Neural progenitor cell (in vitro differentiated cells): ENCODE measurements around the gene UBQLN3. TPM values are rescaled to one million over a fixed set of nuclear protein-coding genes. Genes with fewer than 3 reads are reported as not detected.

Experiments used
- DNase-seq: peaks from one replicate; pipeline ENCODE4 v3.0.0-alpha.2; 2016; ENCODE audit warnings: low spot score
- H2AFZ ChIP-seq: fragments of 200-600 bp; sonication (generic); replicated peaks from 2 replicates; pipeline ENCODE4 v1.6.1; 2016; ENCODE audit warnings: antibody characterized with exemption
- H3F3A ChIP-seq: fragments of 200-600 bp; sonication (generic); 2 replicates; pipeline ENCODE4 v1.6.1; 2016; ENCODE audit warnings: antibody characterized with exemption, low read depth
- H3K27ac ChIP-seq: fragments of 200-600 bp; sonication (generic); 2 replicates; pipeline ENCODE4 v1.5.1; 2016; ENCODE audit warnings: mild to moderate bottlenecking
- H3K27me3 ChIP-seq: fragments of 200-600 bp; sonication (generic); 2 replicates; pipeline ENCODE4 v1.6.1; 2016; ENCODE audit warnings: mild to moderate bottlenecking, moderate library complexity
- H3K36me3 ChIP-seq: fragments of 200-600 bp; sonication (generic); 2 replicates; pipeline ENCODE4 v1.5.1; 2016
- H3K4me1 ChIP-seq: fragments of 200-600 bp; sonication (generic); 2 replicates; pipeline ENCODE4 v1.6.1; 2016; ENCODE audit warnings: mixed run types
- H3K4me2 ChIP-seq: fragments of 200-600 bp; sonication (generic); 2 replicates; pipeline ENCODE4 v1.6.1; 2016
- H3K4me3 ChIP-seq: fragments of 200-600 bp; sonication (generic); 2 replicates; pipeline ENCODE4 v1.5.1; 2016
- H3K79me2 ChIP-seq: fragments of 200-600 bp; sonication (generic); 2 replicates; pipeline ENCODE4 v1.6.1; 2016; ENCODE audit warnings: low read depth
- H3K9ac ChIP-seq: fragments of 200-600 bp; sonication (generic); 2 replicates; pipeline ENCODE4 v1.6.1; 2016
- H3K9me3 ChIP-seq: fragments of 200-600 bp; sonication (generic); 2 replicates; pipeline ENCODE4 v1.5.1; 2016; ENCODE audit warnings: low read depth
- H4K20me1 ChIP-seq: fragments of 200-600 bp; sonication (generic); 2 replicates; pipeline ENCODE4 v1.6.1; 2016; ENCODE audit warnings: low read depth
- H3K27ac Mint-ChIP-seq: 3 replicates; pipeline ENCODE4 v1.8.0; 2021; ENCODE audit warnings: mixed read lengths
- H3K27me3 Mint-ChIP-seq: 2 replicates; pipeline ENCODE4 v1.8.0; 2022; ENCODE audit warnings: low read depth, mild to moderate bottlenecking, inconsistent platforms, moderate library complexity, mixed read lengths; ENCODE audit not compliant: insufficient read depth
- H3K36me3 Mint-ChIP-seq: 3 replicates; pipeline ENCODE4 v1.8.0; 2021; ENCODE audit warnings: mixed read lengths
- H3K4me1 Mint-ChIP-seq: 3 replicates; pipeline ENCODE4 v1.8.0; 2021; ENCODE audit warnings: mixed read lengths
- H3K4me3 Mint-ChIP-seq: 3 replicates; pipeline ENCODE4 v1.8.0; 2021; ENCODE audit warnings: mild to moderate bottlenecking, moderate library complexity, mixed read lengths
- H3K9me3 Mint-ChIP-seq: 3 replicates; pipeline ENCODE4 v1.8.0; 2020; ENCODE audit warnings: mixed read lengths
- CTCF ChIP-seq: fragments of 200-600 bp; sonication (generic); IDR thresholded peaks from 2 replicates; pipeline ENCODE4 v1.5.1; 2017; ENCODE audit warnings: antibody characterized with exemption, mild to moderate bottlenecking
- EZH2 ChIP-seq: fragments of 200-600 bp; sonication (generic); IDR thresholded peaks from 2 replicates; pipeline ENCODE4 v1.6.1; 2017; ENCODE audit warnings: antibody characterized with exemption, mild to moderate bottlenecking, moderate library complexity
- EZH2phosphoT487 ChIP-seq: fragments of 200-600 bp; sonication (generic); IDR thresholded peaks from 2 replicates; pipeline ENCODE4 v1.6.1; 2017; ENCODE audit warnings: antibody characterized with exemption
- total RNA-seq: library from RNA; depleted of rRNA; stranded (reverse); fragments of >200 nt; gene quantifications from 2 replicates; pipeline ENCODE4 v1.2.3, GENCODE V29; 2015; ENCODE audit warnings: low replicate concordance

UBQLN3 gene
- total RNA-seq, 1 donor from 2014 or later = 0.39 TPM

- Mint-ChIP-seq H3K4me3 (no peak overlapping the region), H3K4me1 (no peaks in the 10 kb centered on the region), H3K27me3 (peaks cover 4% of the 10 kb centered on the region), H3K27ac (no peak overlapping the region), H3K36me3 (no peaks in the 10 kb centered on the region), H3K9me3 (no peaks in the 10 kb centered on the region)
- no peaks in the 10 kb centered on the region for H3K9me3 ChIP-seq
- no peak overlapping the region for H3K4me3 ChIP-seq
- H3F3A ChIP-seq = no peaks in the 10 kb centered on the region
- no peak overlapping the region for H3K9ac ChIP-seq
- no peaks in the 10 kb centered on the region for H3K79me2 ChIP-seq
- no peaks in the 10 kb centered on the region for H3K27me3 ChIP-seq
- no peak overlapping the region for H3K4me2 ChIP-seq
- H2AFZ ChIP-seq = no peak overlapping the region
- H3K4me1 ChIP-seq = no peaks in the 10 kb centered on the region
- H3K36me3 ChIP-seq = no peaks in the 10 kb centered on the region
- TF ChIP-seq EZH2 = no peak
- TF ChIP-seq EZH2phosphoT487 = no peak
- TF ChIP-seq CTCF = no peak
- DNase-seq = no peak
- H3K27ac ChIP-seq = no peak overlapping the region
- no peaks in the 10 kb centered on the region for H4K20me1 ChIP-seq
Observed at GRCh38 chr11:5507177-5507932, 2.4 kb downstream of the UBQLN3 start.

GRCh38 chr11:5505363-5506048, 4.3 kb downstream of the UBQLN3 start:
- no peaks in the 10 kb centered on the region for H3K4me1 ChIP-seq
- no peak overlapping the region for H3K4me2 ChIP-seq
- no peaks in the 10 kb centered on the region for H3K4me1 Mint-ChIP-seq
- no peaks in the 10 kb centered on the region for H3F3A ChIP-seq
- H3K4me3 ChIP-seq = no peak overlapping the region
- no peaks in the 10 kb centered on the region for H3K9me3 Mint-ChIP-seq
- H3K27ac Mint-ChIP-seq = no peak overlapping the region
- no peaks in the 10 kb centered on the region for H3K36me3 Mint-ChIP-seq
- TF ChIP-seq EZH2 (no peak), EZH2phosphoT487 (no peak), CTCF (no peak)
- no peak overlapping the region for H3K4me3 Mint-ChIP-seq
- no peaks in the 10 kb centered on the region for H4K20me1 ChIP-seq
- no peaks in the 10 kb centered on the region for H3K36me3 ChIP-seq
- no peak overlapping the region for H3K27ac ChIP-seq
- H3K9ac ChIP-seq = no peak overlapping the region
- H3K27me3 ChIP-seq = no peaks in the 10 kb centered on the region
- H2AFZ ChIP-seq = no peak overlapping the region
- H3K79me2 ChIP-seq = no peaks in the 10 kb centered on the region
- no peaks in the 10 kb centered on the region for H3K9me3 ChIP-seq
- H3K27me3 Mint-ChIP-seq = peaks cover 4% of the 10 kb centered on the region
- DNase-seq = no peak

DNA sequence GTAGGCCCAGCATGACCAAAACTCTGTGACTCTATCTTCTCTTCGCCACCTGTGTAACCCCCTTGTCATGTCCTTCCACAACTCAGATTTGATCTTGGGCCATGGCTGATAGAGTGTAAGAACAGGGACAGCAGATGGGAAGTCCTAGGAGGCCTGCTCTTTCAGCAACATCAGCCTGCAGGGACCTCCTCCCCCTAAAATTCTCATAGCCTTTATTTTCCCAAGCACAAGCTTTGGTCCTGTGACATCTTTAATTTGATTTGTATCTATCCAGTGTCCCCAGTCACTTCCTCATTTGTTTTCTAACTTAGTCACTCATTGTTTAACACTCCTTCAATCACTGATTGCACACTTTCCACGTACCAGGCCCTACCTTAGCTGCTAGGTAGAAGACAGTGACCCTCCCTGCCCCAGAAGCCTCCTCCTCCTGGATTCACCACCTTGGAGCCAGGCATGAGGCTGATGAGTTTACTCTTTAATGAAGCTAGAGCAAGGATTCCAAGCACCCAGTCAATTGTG, 5.3 kb downstream of the UBQLN3 start:
- Histone ChIP-seq H3K79me2 (no peaks in the 10 kb centered on the region), H2AFZ (no peak overlapping the region), H4K20me1 (no peaks in the 10 kb centered on the region), H3K4me3 (no peak overlapping the region), H3K27me3 (no peaks in the 10 kb centered on the region), H3K9ac (no peak overlapping the region), H3K36me3 (no peaks in the 10 kb centered on the region), H3K4me2 (no peak overlapping the region), H3K27ac (no peak overlapping the region), H3F3A (no peaks in the 10 kb centered on the region), H3K9me3 (no peaks in the 10 kb centered on the region), H3K4me1 (no peaks in the 10 kb centered on the region)
- TF ChIP-seq CTCF (no peak), EZH2 (no peak), EZH2phosphoT487 (no peak)
- no peak for DNase-seq
- Mint-ChIP-seq H3K36me3 (no peaks in the 10 kb centered on the region), H3K27me3 (peaks cover 4% of the 10 kb centered on the region), H3K4me3 (no peak overlapping the region), H3K9me3 (no peaks in the 10 kb centered on the region), H3K4me1 (no peaks in the 10 kb centered on the region), H3K27ac (no peak overlapping the region)
